Liver (tissue), 9 donors: ENCODE data around the gene NEK1. TPM values are rescaled to one million over a fixed set of nuclear protein-coding genes. Genes with fewer than 3 reads are reported as not detected.
A peak's percentile ranks its signal among the peaks of the same experiment; 100 is the strongest.

ENCODE experiments used
- DNase-seq: peaks from one replicate; pipeline ENCODE4 v3.0.0-alpha.2; 2017; ENCODE audit warnings: low spot score
- H3K27ac ChIP-seq, 2 donors: one replicate each; pipeline ENCODE4 v1.7.0; 2013; ENCODE audit warnings: inconsistent platforms in 2 of 2, low read length in 2 of 2, control low read depth in 1 of 2, low read depth in 1 of 2, mild to moderate bottlenecking in 1 of 2
- H3K27me3 ChIP-seq, 4 donors: one replicate each; pipeline versions ENCODE4 v1.6.1 to v1.7.0; 2013; ENCODE audit warnings: low read length in 3 of 4, inconsistent platforms in 1 of 4, mild to moderate bottlenecking in 1 of 4, moderate library complexity in 1 of 4; ENCODE audit not compliant: control insufficient read depth in 4 of 4, insufficient read depth in 4 of 4
- H3K36me3 ChIP-seq, 4 donors: one replicate each; pipeline versions ENCODE4 v1.6.1 to v1.7.0; 2013; ENCODE audit warnings: low read length in 3 of 4, mild to moderate bottlenecking in 3 of 4, low read depth in 1 of 4, moderate library complexity in 1 of 4; ENCODE audit not compliant: control insufficient read depth in 4 of 4, insufficient read depth in 3 of 4
- H3K4me1 ChIP-seq, 4 donors: one replicate each; pipeline versions ENCODE4 v1.6.1 to v1.7.0; 2013; ENCODE audit warnings: low read length in 3 of 4, mild to moderate bottlenecking in 3 of 4, moderate library complexity in 1 of 4; ENCODE audit not compliant: control insufficient read depth in 4 of 4, insufficient read depth in 4 of 4
- H3K4me3 ChIP-seq, 3 donors: one replicate each; pipeline versions ENCODE4 v1.6.1 to v1.7.0; 2013; ENCODE audit warnings: low read length in 3 of 3, control low read depth in 1 of 3, low read depth in 1 of 3, mild to moderate bottlenecking in 1 of 3
- H3K9ac ChIP-seq, 2 donors: one replicate each; pipeline ENCODE4 v1.7.0; 2013; ENCODE audit warnings: low read length in 2 of 2, mild to moderate bottlenecking in 2 of 2, moderate library complexity in 2 of 2, control low read depth in 1 of 2, low read depth in 1 of 2
- H3K9me3 ChIP-seq, 4 donors: one replicate each; pipeline versions ENCODE4 v1.6.1 to v1.7.0; 2013; ENCODE audit warnings: low read length in 3 of 4; ENCODE audit not compliant: control insufficient read depth in 4 of 4
- ATF3 ChIP-seq: IDR thresholded peaks from 2 replicates; pipeline ENCODE4 v1.6.1; 2016; ENCODE audit warnings: antibody characterized with exemption
- CTCF ChIP-seq: fragments of 150-350 bp; IDR thresholded peaks from 2 replicates; pipeline ENCODE4 v1.5.1; 2017; ENCODE audit warnings: improper control_type of control experiment, low read depth, low read length; ENCODE audit not compliant: missing input control
- EGR1 ChIP-seq, 2 donors: IDR thresholded peaks; 2 replicates each; pipeline ENCODE4 v1.6.1; 2016 to 2018; ENCODE audit warnings: antibody characterized with exemption in 2 of 2, low read depth in 2 of 2
- FOXA1 ChIP-seq: IDR thresholded peaks from 2 replicates; pipeline ENCODE4 v1.6.1; 2016; ENCODE audit warnings: antibody characterized with exemption
- FOXA2 ChIP-seq: IDR thresholded peaks from 2 replicates; pipeline ENCODE4 v1.6.1; 2016; ENCODE audit warnings: antibody characterized with exemption
- GABPA ChIP-seq, 2 donors: IDR thresholded peaks in 1 of 2; conservative IDR thresholded peaks in 1 of 2; 2 replicates each; pipeline ENCODE4 v1.6.1; 2016; ENCODE audit warnings: antibody characterized with exemption in 2 of 2, mild to moderate bottlenecking in 1 of 2, moderate library complexity in 1 of 2
- HNF4A ChIP-seq, 2 donors: conservative IDR thresholded peaks; 2 replicates each; pipeline ENCODE4 v1.6.1; 2016; ENCODE audit warnings: antibody characterized with exemption in 2 of 2, mild to moderate bottlenecking in 2 of 2
- HNF4G ChIP-seq: IDR thresholded peaks from 2 replicates; pipeline ENCODE4 v1.6.1; 2016; ENCODE audit warnings: antibody characterized with exemption
- JUND ChIP-seq, 2 donors: IDR thresholded peaks; 2 replicates each; pipeline ENCODE4 v1.6.1; 2016; ENCODE audit warnings: antibody characterized with exemption in 2 of 2
- MAX ChIP-seq: IDR thresholded peaks from 2 replicates; pipeline ENCODE4 v1.6.1; 2016; ENCODE audit warnings: antibody characterized with exemption
- NR2F2 ChIP-seq: IDR thresholded peaks from 2 replicates; pipeline ENCODE4 v1.6.1; 2016; ENCODE audit warnings: antibody characterized with exemption
- RAD21 ChIP-seq, 2 donors: IDR thresholded peaks; 2 replicates each; pipeline ENCODE4 v1.6.1; 2016; ENCODE audit warnings: antibody characterized with exemption in 2 of 2, mild to moderate bottlenecking in 2 of 2
- REST ChIP-seq: IDR thresholded peaks from 2 replicates; pipeline ENCODE4 v1.6.1; 2016; ENCODE audit warnings: antibody characterized with exemption, mild to moderate bottlenecking
- RXRA ChIP-seq, 2 donors: IDR thresholded peaks; 2 replicates each; pipeline ENCODE4 v1.6.1; 2017 to 2018; ENCODE audit warnings: antibody characterized with exemption in 2 of 2, mild to moderate bottlenecking in 1 of 2
- SP1 ChIP-seq: IDR thresholded peaks from 2 replicates; pipeline ENCODE4 v1.6.1; 2018; ENCODE audit warnings: antibody characterized with exemption, mild to moderate bottlenecking
- TAF1 ChIP-seq: conservative IDR thresholded peaks from 2 replicates; pipeline ENCODE4 v1.6.1; 2016; ENCODE audit warnings: antibody characterized with exemption, mild to moderate bottlenecking
- YY1 ChIP-seq: IDR thresholded peaks from 2 replicates; pipeline ENCODE4 v1.6.1; 2016; ENCODE audit warnings: antibody characterized with exemption, mild to moderate bottlenecking
- ZBTB33 ChIP-seq: IDR thresholded peaks from 2 replicates; pipeline ENCODE4 v1.6.1; 2016; ENCODE audit warnings: antibody characterized with exemption
- WGBS: extraction: QIAGEN DNeasy Blood & Tissue Kit; methylation state at CpG from one replicate; pipeline ENCODE4 v1.1.7; 2013; 5-methylcytosine and 5-hydroxymethylcytosine counted together
- polyA plus RNA-seq, 2 donors: library from polyadenylated mRNA; stranded (reverse) in 1 of 2; unstranded in 1 of 2; fragments of 200-250 nt in 1 of 2; fragments of >200 nt in 1 of 2; fragmentation: Nextera tagmentation in 1 of 2; extraction: Ambion mirVana in 1 of 2; gene quantifications; one replicate each; pipeline versions ENCODE4 v1.2.1 to v1.2.3, GENCODE V29; 2013 to 2015
- total RNA-seq, 2 donors: library from RNA; depleted of rRNA; stranded (reverse); fragments of >200 nt; gene quantifications; one replicate each; pipeline ENCODE4 v1.2.3, GENCODE V29; 2014
- donor health status: healthy.
- donor health status: healthy.
- donor health status: healthy.
- donor health status: healthy.
- donor health status: healthy.

Gene NEK1
- total and polyA plus RNA-seq, 4 donors, result 1.8 to 10.2 (median 5.3) TPM

GRCh38 chr4:169650227-169650936 is 38.0 kb upstream of the NEK1 start (continued):
- no peak for TF ChIP-seq CTCF
- TF ChIP-seq REST, result peak; percentile 19

GRCh38 chr4:169649545-169650226 is 37.3 kb upstream of the NEK1 start:
- DNase-seq, result peak; percentile 44
- 79% methylated on average over 7 of the region's 7 CpGs for WGBS
- TF ChIP-seq YY1 (no peak), ATF3 (no peak), JUND (IDR thresholded peaks at IDR 0.05) (no peak), CTCF (no peak), RXRA (IDR thresholded peaks at IDR 0.05) (no peak), NR2F2 (no peak), FOXA1 (no peak), TAF1 (no peak), EGR1 (IDR thresholded peaks at IDR 0.05; ENCODE audit: low read depth in 2 of 2) (no peak), HNF4A (conservative IDR thresholded peaks at IDR 0.05) (no peak), FOXA2 (no peak), SP1 (no peak), GABPA (IDR thresholded peaks at IDR 0.05 in 1 of 2, conservative IDR thresholded peaks at IDR 0.05 in 1 of 2) (no peak), RAD21 (IDR thresholded peaks at IDR 0.05) (no peak), ZBTB33 (no peak), REST (no peak), HNF4G (no peak), MAX (no peak)
- H3K27me3 ChIP-seq, result no peaks in the 10 kb centered on the region
- peak overlapping the region; percentile 60 to 69 for H3K27ac ChIP-seq
- H3K9me3 ChIP-seq, result no peaks in the 10 kb centered on the region
- no peaks in the 10 kb centered on the region for H3K36me3 ChIP-seq
- no peak overlapping the region for H3K9ac ChIP-seq
- peaks cover 0 to 37% (median 23%) of the 10 kb centered on the region in 4 donors for H3K4me1 ChIP-seq
- no peak overlapping the region for H3K4me3 ChIP-seq
